H9 (cell line): ENCODE data around the gene STYXL2. TPM values are rescaled to one million over a fixed set of nuclear protein-coding genes. Genes with fewer than 3 reads are reported as not detected.

Experiments
- DNase-seq: peaks from one replicate; pipeline ENCODE4 v3.0.0-alpha.2; 2017
- H2AFZ ChIP-seq: one replicate; pipeline ENCODE4 v1.6.1; 2013; ENCODE audit warnings: mild to moderate bottlenecking, low read length, control low read depth, moderate library complexity
- H2AK5ac ChIP-seq: 2 replicates; pipeline ENCODE4 v1.6.1; 2013; ENCODE audit warnings: low read length, control low read depth, mixed read lengths; ENCODE audit not compliant: insufficient read length
- H2BK120ac ChIP-seq: one replicate; pipeline ENCODE4 v1.6.1; 2013; ENCODE audit warnings: low read depth, mild to moderate bottlenecking, low read length, control low read depth, inconsistent platforms; ENCODE audit not compliant: poor library complexity, severe bottlenecking
- H2BK12ac ChIP-seq: 2 replicates; pipeline ENCODE4 v1.6.1; 2013; ENCODE audit warnings: low read length, control low read depth, mixed read lengths, low read depth; ENCODE audit not compliant: insufficient read length
- H2BK15ac ChIP-seq: 2 replicates; pipeline ENCODE4 v1.6.1; 2013; ENCODE audit warnings: low read depth, low read length, control low read depth
- H2BK20ac ChIP-seq: one replicate; pipeline ENCODE4 v1.6.1; 2013; ENCODE audit warnings: low read depth, mild to moderate bottlenecking, low read length, control low read depth, inconsistent platforms; ENCODE audit not compliant: poor library complexity, severe bottlenecking
- H2BK5ac ChIP-seq: 2 replicates; pipeline ENCODE4 v1.6.1; 2013; ENCODE audit warnings: low read length, control low read depth, mixed read lengths; ENCODE audit not compliant: insufficient read length
- H3K14ac ChIP-seq: 2 replicates; pipeline ENCODE4 v1.6.1; 2013; ENCODE audit warnings: low read length, control low read depth; ENCODE audit not compliant: insufficient read depth
- H3K18ac ChIP-seq: 2 replicates; pipeline ENCODE4 v1.6.1; 2013; ENCODE audit warnings: low read depth, mild to moderate bottlenecking, mixed read lengths, low read length, control low read depth; ENCODE audit not compliant: insufficient read length
- H3K23ac ChIP-seq: 2 replicates; pipeline ENCODE4 v1.6.1; 2013; ENCODE audit warnings: low read length, control low read depth, mixed read lengths, low read depth; ENCODE audit not compliant: insufficient read length
- H3K23me2 ChIP-seq: 2 replicates; pipeline ENCODE4 v1.6.1; 2013; ENCODE audit warnings: low read depth, mild to moderate bottlenecking, mixed read lengths, low read length, control low read depth; ENCODE audit not compliant: insufficient read length, poor library complexity, severe bottlenecking
- H3K27ac ChIP-seq: 2 replicates; pipeline ENCODE4 v1.5.1; 2013; ENCODE audit warnings: low read length, control low read depth, mixed read lengths, low read depth; ENCODE audit not compliant: insufficient read length
- H3K27me3 ChIP-seq: 2 replicates; pipeline ENCODE4 v1.6.1; 2013; ENCODE audit warnings: low read length, control low read depth, inconsistent platforms; ENCODE audit not compliant: insufficient read depth
- H3K4ac ChIP-seq: 2 replicates; pipeline ENCODE4 v1.6.1; 2013; ENCODE audit warnings: low read depth, mild to moderate bottlenecking, control low read depth, inconsistent platforms, low read length, moderate library complexity
- H3K4me1 ChIP-seq: 2 replicates; pipeline ENCODE4 v1.6.1; 2013; ENCODE audit warnings: low read length, control low read depth, inconsistent platforms; ENCODE audit not compliant: insufficient read depth
- H3K4me2 ChIP-seq: 2 replicates; pipeline ENCODE4 v1.6.1; 2013; ENCODE audit warnings: low read length, control low read depth, mixed read lengths; ENCODE audit not compliant: insufficient read length, insufficient read depth
- H3K56ac ChIP-seq: 2 replicates; pipeline ENCODE4 v1.6.1; 2013; ENCODE audit warnings: low read depth, mild to moderate bottlenecking, mixed read lengths, low read length, control low read depth; ENCODE audit not compliant: insufficient read length
- H3K79me1 ChIP-seq: 2 replicates; pipeline ENCODE4 v1.6.1; 2013; ENCODE audit warnings: low read depth, mild to moderate bottlenecking, moderate library complexity, low read length, control low read depth, inconsistent platforms; ENCODE audit not compliant: insufficient read depth, poor library complexity, severe bottlenecking
- H3K79me2 ChIP-seq: 2 replicates; pipeline ENCODE4 v1.6.1; 2013; ENCODE audit warnings: low read length, control low read depth, inconsistent platforms; ENCODE audit not compliant: insufficient read depth
- H3K9ac ChIP-seq: 2 replicates; pipeline ENCODE4 v1.6.1; 2013; ENCODE audit warnings: low read length, control low read depth, mixed read lengths; ENCODE audit not compliant: insufficient read length; ENCODE audit errors: extremely low read depth
- H3K9me3 ChIP-seq: one replicate; pipeline ENCODE4 v1.6.1; 2013; ENCODE audit warnings: low read depth, low read length, inconsistent platforms; ENCODE audit not compliant: control insufficient read depth
- H3T11ph ChIP-seq: one replicate; pipeline ENCODE4 v1.6.1; 2013; ENCODE audit warnings: mild to moderate bottlenecking, low read length, control low read depth, inconsistent platforms
- H4K20me1 ChIP-seq: one replicate; pipeline ENCODE4 v1.6.1; 2013; ENCODE audit not compliant: control insufficient read depth, insufficient read length, insufficient read depth
- H4K5ac ChIP-seq: 2 replicates; pipeline ENCODE4 v1.6.1; 2013; ENCODE audit warnings: low read depth, mild to moderate bottlenecking, mixed read lengths, low read length, control low read depth; ENCODE audit not compliant: insufficient read length
- H4K8ac ChIP-seq: replicated peaks from 2 replicates; pipeline ENCODE4 v1.6.1; 2013; ENCODE audit warnings: low read length, control low read depth, mixed read lengths, low read depth; ENCODE audit not compliant: insufficient read length
- H4K91ac ChIP-seq: 2 replicates; pipeline ENCODE4 v1.6.1; 2013; ENCODE audit warnings: low read depth, mild to moderate bottlenecking, moderate library complexity, mixed read lengths, low read length, control low read depth; ENCODE audit not compliant: insufficient read length
- H3K27ac Mint-ChIP-seq, 3 experiments: 2 replicates in 2 of 3; 3 replicates in 1 of 3; pipeline ENCODE4 v1.8.0; 2020 to 2021; ENCODE audit warnings: mixed read lengths in 3 of 3, mild to moderate bottlenecking in 1 of 3, moderate library complexity in 1 of 3
- H3K27me3 Mint-ChIP-seq: 2 replicates; pipeline ENCODE4 v1.8.0; 2021; ENCODE audit warnings: low read depth, mild to moderate bottlenecking, moderate library complexity, mixed read lengths
- H3K36me3 Mint-ChIP-seq, 3 experiments: 2 replicates in 2 of 3; 3 replicates in 1 of 3; pipeline ENCODE4 v1.8.0; 2020 to 2021; ENCODE audit warnings: low read depth in 3 of 3, mixed read lengths in 3 of 3; ENCODE audit not compliant: insufficient read depth in 1 of 3
- H3K4me1 Mint-ChIP-seq, 2 experiments: 2 replicates each; pipeline ENCODE4 v1.8.0; 2020; ENCODE audit warnings: mixed read lengths in 2 of 2
- H3K4me3 Mint-ChIP-seq, 2 experiments: 2 replicates in 1 of 2; 3 replicates in 1 of 2; pipeline ENCODE4 v1.8.0; 2020 to 2021; ENCODE audit warnings: mild to moderate bottlenecking in 2 of 2, mixed read lengths in 2 of 2, moderate library complexity in 1 of 2
- H3K9me3 Mint-ChIP-seq, 2 experiments: 2 replicates in 1 of 2; 3 replicates in 1 of 2; pipeline ENCODE4 v1.8.0; 2020; ENCODE audit warnings: mild to moderate bottlenecking in 2 of 2, mixed read lengths in 2 of 2, moderate library complexity in 1 of 2
- WGBS: extraction: QIAGEN DNeasy Blood & Tissue Kit; methylation state at CpG from one replicate; pipeline ENCODE4 v1.1.7; 2013; ENCODE audit warnings: missing lambda C conversion rate, low lambda C conversion rate, mixed read lengths; ENCODE audit not compliant: insufficient read length; ENCODE audit errors: extremely low coverage; 5-methylcytosine and 5-hydroxymethylcytosine counted together
- total RNA-seq: library from RNA; stranded (reverse); gene quantifications from 2 replicates; pipeline ENCODE4 v1.2.1, GENCODE V29; 2021
- TF ChIP-seq, protein P1 (sequence below): fragments of 200-600 bp; sonication (generic); conservative IDR thresholded peaks from 3 replicates; pipeline ENCODE4 v1.8.0; 2021; ENCODE audit warnings: antibody characterized with exemption, mild to moderate bottlenecking

Gene STYXL2
- total RNA-seq, 1 experiment from 2014 or later: 0.09 TPM

DNA sequence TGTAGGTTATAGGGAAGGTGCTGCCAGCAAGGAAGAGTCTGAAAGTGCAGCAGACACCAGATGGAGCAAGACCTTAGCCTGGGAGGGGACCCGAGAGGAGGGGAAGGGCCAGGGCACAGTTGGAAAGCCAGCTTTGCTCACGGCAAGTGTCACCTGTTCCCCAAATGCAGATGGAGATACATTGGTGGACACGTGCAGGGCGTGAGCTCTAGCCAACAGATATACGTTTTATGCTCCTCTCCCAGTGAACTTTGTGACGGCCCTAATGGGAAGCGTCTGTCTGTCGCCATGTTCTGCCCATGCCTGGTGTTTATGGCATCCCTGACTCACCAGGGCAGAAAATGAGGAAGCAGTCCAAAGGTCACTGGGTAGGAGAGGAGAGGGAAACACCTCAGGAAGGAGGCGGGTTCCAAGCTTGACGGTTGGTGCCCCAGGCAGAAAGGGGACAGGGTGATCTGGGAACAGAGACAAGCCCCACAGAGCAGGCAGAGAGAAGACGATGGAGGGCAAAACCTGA, 11.3 kb upstream of the STYXL2 start:
- H3K14ac ChIP-seq: no peak overlapping the region
- H4K20me1 ChIP-seq: no peaks in the 10 kb centered on the region
- no peak overlapping the region for H3K4me2 ChIP-seq
- Mint-ChIP-seq H3K9me3 (no peaks in the 10 kb centered on the region; a peak in 1 of 5 replicates), H3K4me1 (peaks cover 4 to 16% of the 10 kb centered on the region in 2 experiments), H3K27ac (no peak overlapping the region; a peak in 1 of 7 replicates), H3K27me3 (peaks cover 9% of the 10 kb centered on the region), H3K36me3 (no peaks in the 10 kb centered on the region), H3K4me3 (no peak overlapping the region)
- no peaks in the 10 kb centered on the region for H3K79me2 ChIP-seq
- H3K27ac ChIP-seq: no peak overlapping the region
- H3K4me1 ChIP-seq: no peaks in the 10 kb centered on the region
- no peak overlapping the region for H2AK5ac ChIP-seq
- H2BK5ac ChIP-seq: no peak overlapping the region
- no peak overlapping the region for H2BK12ac ChIP-seq
- H2AFZ ChIP-seq: no peak overlapping the region
- H3K79me1 ChIP-seq: no peaks in the 10 kb centered on the region
- H3K9ac ChIP-seq: no peak overlapping the region
- DNase-seq: no peak
- no peak overlapping the region for H2BK20ac ChIP-seq
- no CpG with 5 or more reads among the region's 11 CpGs for WGBS
- no peak overlapping the region for H3T11ph ChIP-seq
- H3K9me3 ChIP-seq: no peaks in the 10 kb centered on the region
- H2BK15ac ChIP-seq: no peak overlapping the region
- no peak overlapping the region for H3K56ac ChIP-seq
- H4K8ac ChIP-seq: no peak overlapping the region
- no peaks in the 10 kb centered on the region for H3K27me3 ChIP-seq
- TF ChIP-seq, protein P1, sequence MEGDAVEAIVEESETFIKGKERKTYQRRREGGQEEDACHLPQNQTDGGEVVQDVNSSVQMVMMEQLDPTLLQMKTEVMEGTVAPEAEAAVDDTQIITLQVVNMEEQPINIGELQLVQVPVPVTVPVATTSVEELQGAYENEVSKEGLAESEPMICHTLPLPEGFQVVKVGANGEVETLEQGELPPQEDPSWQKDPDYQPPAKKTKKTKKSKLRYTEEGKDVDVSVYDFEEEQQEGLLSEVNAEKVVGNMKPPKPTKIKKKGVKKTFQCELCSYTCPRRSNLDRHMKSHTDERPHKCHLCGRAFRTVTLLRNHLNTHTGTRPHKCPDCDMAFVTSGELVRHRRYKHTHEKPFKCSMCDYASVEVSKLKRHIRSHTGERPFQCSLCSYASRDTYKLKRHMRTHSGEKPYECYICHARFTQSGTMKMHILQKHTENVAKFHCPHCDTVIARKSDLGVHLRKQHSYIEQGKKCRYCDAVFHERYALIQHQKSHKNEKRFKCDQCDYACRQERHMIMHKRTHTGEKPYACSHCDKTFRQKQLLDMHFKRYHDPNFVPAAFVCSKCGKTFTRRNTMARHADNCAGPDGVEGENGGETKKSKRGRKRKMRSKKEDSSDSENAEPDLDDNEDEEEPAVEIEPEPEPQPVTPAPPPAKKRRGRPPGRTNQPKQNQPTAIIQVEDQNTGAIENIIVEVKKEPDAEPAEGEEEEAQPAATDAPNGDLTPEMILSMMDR: no peak
- H2BK120ac ChIP-seq: no peak overlapping the region
- no peak overlapping the region for H4K5ac ChIP-seq
- no peak overlapping the region for H3K18ac ChIP-seq
- H3K4ac ChIP-seq: no peak overlapping the region
- no peaks in the 10 kb centered on the region for H3K23me2 ChIP-seq
- H4K91ac ChIP-seq: no peak overlapping the region
- H3K23ac ChIP-seq: no peak overlapping the region
